Body of pancreas (tissue), 4 donors: ENCODE data around the gene CD1D. TPM values are rescaled to one million over a fixed set of nuclear protein-coding genes. Genes with fewer than 3 reads are reported as not detected.

Experiments
- ATAC-seq: fragments of 150-250 bp; one replicate; pipeline ENCODE4 v1.9.1; 2016
- DNase-seq, 4 donors: peaks; one replicate each; pipeline ENCODE4 v3.0.0-alpha.2; 2019
- H3K27ac ChIP-seq, 4 donors: fragments of 200-600 bp; sonication (generic); 1 replicate in 3 of 4; 2 replicates in 1 of 4; pipeline versions ENCODE4 v1.5.1 to v1.6.1; 2016 to 2019; ENCODE audit warnings: mild to moderate bottlenecking in 1 of 4, mixed read lengths in 1 of 4, moderate library complexity in 1 of 4
- H3K27me3 ChIP-seq, 2 donors: fragments of 200-600 bp; sonication (generic); one replicate each; pipeline ENCODE4 v1.6.0; 2016; ENCODE audit warnings: mild to moderate bottlenecking in 1 of 2
- H3K36me3 ChIP-seq, 2 donors: fragments of 200-600 bp; sonication (generic); replicated peaks in 1 of 2; 2 replicates each; pipeline ENCODE4 v1.5.1; 2016; ENCODE audit warnings: low read depth in 2 of 2; ENCODE audit not compliant: insufficient read depth in 1 of 2
- H3K4me1 ChIP-seq: fragments of 200-600 bp; sonication (generic); one replicate; pipeline ENCODE4 v1.6.0; 2016
- H3K4me3 ChIP-seq, 2 donors: fragments of 200-600 bp; sonication (generic); 1 replicate in 1 of 2; 2 replicates in 1 of 2; pipeline ENCODE4 v1.5.1; 2016 to 2019
- H3K9me3 ChIP-seq, 3 donors: fragments of 200-600 bp; sonication (generic); 1 replicate in 2 of 3; 2 replicates in 1 of 3; pipeline ENCODE4 v1.5.1; 2016
- CTCF ChIP-seq, 7 experiments: fragments of 450-650 bp in 4 of 7; fragments of 200-600 bp in 3 of 7; sonication (generic) in 3 of 7; IDR thresholded peaks; one replicate each; pipeline ENCODE4 v1.5.1; 2016 to 2019; ENCODE audit warnings: antibody characterized with exemption in 7 of 7
- POLR2A ChIP-seq, 3 donors: fragments of 450-650 bp; IDR thresholded peaks; one replicate each; pipeline ENCODE4 v1.6.1; 2016; ENCODE audit warnings: antibody characterized with exemption in 3 of 3, mild to moderate bottlenecking in 2 of 3
- WGBS, 2 donors: methylation state at CpG; one replicate each; pipeline ENCODE4 v1.1.5; 2017; 5-methylcytosine and 5-hydroxymethylcytosine counted together
- intact Hi-C: fragments of 100-400 bp; cut with DNase I; formaldehyde crosslinking; loops from one replicate; pipeline ENCODE4 v1.15.1; 2023
- total RNA-seq, 2 donors: library from RNA; depleted of rRNA; stranded (reverse); fragments of >200 nt; gene quantifications; one replicate each; pipeline ENCODE4 v1.1.0, GENCODE V29; 2016

The CD1D gene
- total RNA-seq, 2 donors from 2014 or later, result 0.33 to 1.8 TPM

- ATAC-seq (peak; percentile 64), DNase-seq (no peak)
- WGBS, 2 donors, result 21 to 43% methylated on average over 3 of the region's 3 CpGs
- Histone ChIP-seq H3K9me3 (no peaks in the 10 kb centered on the region), H3K27me3 (no peaks in the 10 kb centered on the region), H3K4me3 (no peak overlapping the region), H3K27ac (peak overlapping the region in 2 of 4 donors; percentile 37 to 58), H3K36me3 (no peaks in the 10 kb centered on the region), H3K4me1 (peaks cover 7% of the 10 kb centered on the region)
- intact Hi-C loops, result no loop called here
- TF ChIP-seq CTCF (IDR thresholded peaks at IDR 0.05), result no peak
- no peak for TF ChIP-seq POLR2A (IDR thresholded peaks at IDR 0.05)
Measured at GRCh38 chr1:158186180-158186579, 5.5 kb downstream of the CD1D start.

DNA sequence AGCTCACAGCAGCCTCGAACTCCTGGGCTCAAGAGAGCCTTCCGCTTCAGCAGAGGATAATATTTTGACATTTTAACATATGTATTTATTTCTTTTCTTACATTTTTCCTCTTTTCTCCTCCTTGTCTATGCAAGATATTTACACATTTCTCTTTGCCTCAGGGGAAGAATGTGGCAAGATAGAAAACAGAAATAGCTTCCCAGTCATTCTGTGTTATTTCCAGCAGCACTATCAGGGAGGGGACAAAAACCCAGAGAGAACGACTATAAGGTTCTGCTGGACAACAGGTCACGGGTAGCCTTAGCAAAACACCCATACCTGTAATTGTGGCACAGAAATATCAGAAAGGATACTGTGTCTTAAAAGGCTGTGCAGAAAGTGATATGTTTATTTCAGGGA is 7.9 kb downstream of the CD1D start:
- peaks cover 4% of the 10 kb centered on the region for H3K4me1 ChIP-seq
- no peak overlapping the region for H3K27ac ChIP-seq
- TF ChIP-seq POLR2A (IDR thresholded peaks at IDR 0.05) (no peak), CTCF (IDR thresholded peaks at IDR 0.05) (no peak)
- no peak for DNase-seq
- no peak overlapping the region for H3K4me3 ChIP-seq
- no peaks in the 10 kb centered on the region for H3K36me3 ChIP-seq
- H3K9me3 ChIP-seq, result no peaks in the 10 kb centered on the region
- ATAC-seq, result no peak
- 59 to 62% methylated on average over 4 of the region's 4 CpGs for WGBS, 2 donors
- no peaks in the 10 kb centered on the region for H3K27me3 ChIP-seq
- intact Hi-C loops, result no loop called here

- intact Hi-C loops, result no loop called here
- Histone ChIP-seq H3K27me3 (no peaks in the 10 kb centered on the region), H3K4me3 (no peak overlapping the region), H3K4me1 (peaks cover 4% of the 10 kb centered on the region), H3K9me3 (no peaks in the 10 kb centered on the region), H3K36me3 (no peaks in the 10 kb centered on the region), H3K27ac (no peak overlapping the region)
- no peak for TF ChIP-seq CTCF (IDR thresholded peaks at IDR 0.05)
- TF ChIP-seq POLR2A (IDR thresholded peaks at IDR 0.05), result no peak
- WGBS, 2 donors, result 53 to 69% methylated on average over 3 of the region's 3 CpGs
- DNase-seq, result no peak
- no peak for ATAC-seq
Measured at GRCh38 chr1:158189624-158190023, 8.9 kb downstream of the CD1D start.

- Histone ChIP-seq H3K4me3 (no peak overlapping the region), H3K9me3 (no peaks in the 10 kb centered on the region), H3K4me1 (peaks cover 4% of the 10 kb centered on the region), H3K27ac (no peak overlapping the region), H3K36me3 (no peaks in the 10 kb centered on the region), H3K27me3 (no peaks in the 10 kb centered on the region)
- ATAC-seq, result no peak
- 48 to 49% methylated on average over 6 of the region's 6 CpGs for WGBS, 2 donors
- no peak for DNase-seq
- TF ChIP-seq POLR2A (IDR thresholded peaks at IDR 0.05), result no peak
- no peak for TF ChIP-seq CTCF (IDR thresholded peaks at IDR 0.05)
- intact Hi-C loops, result no loop called here
Measured at GRCh38 chr1:158191299-158191698, 10.6 kb downstream of the CD1D start.

- no peak for TF ChIP-seq POLR2A (IDR thresholded peaks at IDR 0.05)
- no peak for TF ChIP-seq CTCF (IDR thresholded peaks at IDR 0.05)
- Histone ChIP-seq H3K36me3 (no peaks in the 10 kb centered on the region), H3K4me1 (no peaks in the 10 kb centered on the region), H3K9me3 (no peaks in the 10 kb centered on the region), H3K4me3 (no peak overlapping the region), H3K27me3 (no peaks in the 10 kb centered on the region), H3K27ac (no peak overlapping the region)
- intact Hi-C loops, result no loop called here
- no peak for ATAC-seq
- no peak for DNase-seq
Measured at GRCh38 chr1:158196461-158196860, 15.8 kb downstream of the CD1D start.
